ENCODE measurements around the gene SYT17.

- TF ChIP-seq TAF1 (IDR thresholded peaks at IDR 0.05; ENCODE audit: low read depth) (no peak), YY1 (IDR thresholded peaks at IDR 0.05; ENCODE audit: low read depth) (no peak), EP300 (IDR thresholded peaks at IDR 0.05; ENCODE audit: borderline replicate concordance) (no peak), CEBPB (IDR thresholded peaks at IDR 0.05) (no peak), RAD21 (IDR thresholded peaks at IDR 0.05; ENCODE audit: low read depth) (no peak), ZBTB7A (IDR thresholded peaks at IDR 0.05; ENCODE audit: low read depth) (no peak), MAX (IDR thresholded peaks at IDR 0.05) (no peak), CREB1 (IDR thresholded peaks at IDR 0.05; ENCODE audit: low read depth) (no peak), REST (IDR thresholded peaks at IDR 0.05; ENCODE audit: low read depth) (no peak), FOXM1 (IDR thresholded peaks at IDR 0.05; ENCODE audit: borderline replicate concordance, low read depth) (no peak)
These were observed 30.6 kb upstream of the SYT17 start for GRCh38 chr16:19137201-19138128.
